ENCODE data around the gene YAP1.
A peak's percentile ranks its signal among the peaks of the same experiment; 100 is the strongest.

DNA sequence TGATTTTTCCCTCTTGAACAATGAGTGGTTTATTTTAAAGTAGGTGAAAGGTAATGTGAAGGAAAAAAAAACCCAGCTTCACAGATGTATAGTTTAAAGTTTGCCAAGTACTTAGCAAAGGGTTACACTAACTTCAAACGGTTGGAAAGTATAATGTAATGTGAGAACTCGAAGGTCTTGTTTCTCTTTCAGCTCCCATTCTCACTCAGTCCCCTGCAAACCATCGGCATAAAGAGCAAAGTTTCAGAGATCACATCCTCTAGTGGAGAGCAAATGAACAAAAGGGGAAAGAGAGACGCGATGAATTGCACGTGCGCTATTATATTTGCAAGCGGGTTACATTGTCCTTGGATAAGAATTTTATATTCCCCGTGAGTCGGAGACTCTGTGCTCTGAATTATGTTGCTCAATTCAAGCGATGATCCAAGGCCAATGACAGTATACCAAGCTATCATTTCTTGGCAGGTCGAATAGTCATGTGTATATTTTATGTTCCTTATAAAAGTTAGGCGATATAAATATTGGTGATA is 169.5 kb downstream of the YAP1 start:
- TF ChIP-seq POLR2A (IDR thresholded peaks at IDR 0.05) = no peak
- TF ChIP-seq, protein P1, sequence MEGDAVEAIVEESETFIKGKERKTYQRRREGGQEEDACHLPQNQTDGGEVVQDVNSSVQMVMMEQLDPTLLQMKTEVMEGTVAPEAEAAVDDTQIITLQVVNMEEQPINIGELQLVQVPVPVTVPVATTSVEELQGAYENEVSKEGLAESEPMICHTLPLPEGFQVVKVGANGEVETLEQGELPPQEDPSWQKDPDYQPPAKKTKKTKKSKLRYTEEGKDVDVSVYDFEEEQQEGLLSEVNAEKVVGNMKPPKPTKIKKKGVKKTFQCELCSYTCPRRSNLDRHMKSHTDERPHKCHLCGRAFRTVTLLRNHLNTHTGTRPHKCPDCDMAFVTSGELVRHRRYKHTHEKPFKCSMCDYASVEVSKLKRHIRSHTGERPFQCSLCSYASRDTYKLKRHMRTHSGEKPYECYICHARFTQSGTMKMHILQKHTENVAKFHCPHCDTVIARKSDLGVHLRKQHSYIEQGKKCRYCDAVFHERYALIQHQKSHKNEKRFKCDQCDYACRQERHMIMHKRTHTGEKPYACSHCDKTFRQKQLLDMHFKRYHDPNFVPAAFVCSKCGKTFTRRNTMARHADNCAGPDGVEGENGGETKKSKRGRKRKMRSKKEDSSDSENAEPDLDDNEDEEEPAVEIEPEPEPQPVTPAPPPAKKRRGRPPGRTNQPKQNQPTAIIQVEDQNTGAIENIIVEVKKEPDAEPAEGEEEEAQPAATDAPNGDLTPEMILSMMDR (IDR thresholded peaks at IDR 0.05) = peak in 3 of 4 experiments; percentile 14 to 48 (median 44)

Measured in uterus (tissue), 2 donors.